ENCODE measurements around the gene C1orf105.

C1orf105 gene

DNA sequence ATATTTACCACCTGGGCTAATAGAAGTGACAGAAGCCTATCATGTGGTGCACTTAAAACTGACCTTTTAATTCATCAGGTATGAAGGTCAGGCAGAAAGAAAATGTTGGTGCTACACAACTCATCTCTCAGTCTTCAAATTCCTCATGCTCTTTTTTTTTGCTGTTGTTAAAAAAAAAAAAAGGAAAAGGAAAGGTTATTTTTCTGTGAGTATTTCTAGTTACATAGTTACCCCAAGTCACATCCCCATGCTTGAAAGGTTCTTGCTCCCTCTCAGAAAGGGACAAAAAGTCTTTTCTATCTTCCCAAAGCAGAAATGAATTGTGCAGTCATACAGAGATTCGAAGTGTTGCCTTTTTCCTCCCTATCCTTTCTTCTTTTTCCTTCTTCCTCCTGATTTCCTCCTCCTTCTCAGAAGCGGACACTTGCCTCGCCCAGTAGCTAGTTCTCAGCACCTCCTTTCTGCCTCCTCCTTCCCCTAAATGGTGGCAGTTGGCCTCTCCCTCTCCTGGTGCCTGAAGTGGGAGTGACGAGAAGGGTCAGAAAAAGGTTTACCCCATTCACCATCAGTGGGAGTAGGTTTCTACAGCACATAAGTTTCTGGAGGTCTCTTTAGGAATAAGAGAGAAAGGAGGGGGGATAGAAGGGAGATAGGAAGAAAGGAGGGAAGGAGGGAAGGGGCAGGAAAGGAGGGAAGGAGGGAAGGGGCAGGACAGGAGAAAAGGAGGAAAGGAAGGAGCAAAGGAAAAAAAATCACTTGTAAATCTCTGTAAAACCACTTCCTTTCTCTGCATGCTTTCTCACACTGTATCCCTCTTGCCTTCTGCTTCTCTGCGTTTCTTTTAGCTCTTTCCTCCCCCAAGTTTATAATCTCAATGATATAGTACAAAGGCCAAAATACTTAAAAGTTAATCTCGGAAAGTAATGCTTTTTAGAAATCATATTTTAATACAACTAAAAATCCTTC, 20.4 kb upstream of the C1orf105 start:
- Histone ChIP-seq H3K4me3 (no peak overlapping the region), H3K4me1 (no peaks in the 10 kb centered on the region; the same call in 1 of the 2 replicates), H3K27me3 (ENCODE audit: low read depth) (peaks cover 6% of the 10 kb centered on the region; the same call in 1 of the 2 replicates), H3K36me3 (replicated peaks) (no peaks in the 10 kb centered on the region), H3K9me3 (no peaks in the 10 kb centered on the region)
- in situ Hi-C loops (cut with MboI; ENCODE audit: low sequenced_read_pairs), result no loop called here
- no peak for DNase-seq (ENCODE audit: low spot score in 2 of 2)

DNA sequence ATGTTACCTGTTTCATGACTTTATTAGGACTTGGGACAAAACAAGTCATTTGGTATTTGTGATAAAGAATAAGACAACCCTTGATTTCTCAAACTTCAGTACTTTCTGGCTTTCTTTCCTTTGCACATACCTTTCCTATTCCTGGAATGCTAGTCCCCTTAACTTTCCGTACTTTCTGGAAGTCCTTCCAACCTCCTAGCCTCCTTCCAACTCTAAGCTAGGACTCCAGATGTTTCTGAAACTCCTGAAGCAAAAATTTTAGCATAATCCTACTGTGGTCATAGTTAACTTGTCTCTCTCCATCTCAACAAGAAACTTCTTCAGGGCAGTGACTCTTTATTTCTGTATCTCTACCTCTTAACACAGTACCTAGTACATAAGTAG, 19.8 kb upstream of the C1orf105 start:
- no peak overlapping the region for H3K4me3 ChIP-seq
- peaks cover 6% of the 10 kb centered on the region; the same call in 1 of the 2 replicates for H3K27me3 ChIP-seq (ENCODE audit: low read depth)
- no peaks in the 10 kb centered on the region for H3K36me3 ChIP-seq (replicated peaks)
- in situ Hi-C loops (cut with MboI; ENCODE audit: low sequenced_read_pairs), result no loop called here
- no peak for DNase-seq (ENCODE audit: low spot score in 2 of 2)
- H3K4me1 ChIP-seq, result no peaks in the 10 kb centered on the region; the same call in 1 of the 2 replicates
- no peaks in the 10 kb centered on the region for H3K9me3 ChIP-seq

DNA sequence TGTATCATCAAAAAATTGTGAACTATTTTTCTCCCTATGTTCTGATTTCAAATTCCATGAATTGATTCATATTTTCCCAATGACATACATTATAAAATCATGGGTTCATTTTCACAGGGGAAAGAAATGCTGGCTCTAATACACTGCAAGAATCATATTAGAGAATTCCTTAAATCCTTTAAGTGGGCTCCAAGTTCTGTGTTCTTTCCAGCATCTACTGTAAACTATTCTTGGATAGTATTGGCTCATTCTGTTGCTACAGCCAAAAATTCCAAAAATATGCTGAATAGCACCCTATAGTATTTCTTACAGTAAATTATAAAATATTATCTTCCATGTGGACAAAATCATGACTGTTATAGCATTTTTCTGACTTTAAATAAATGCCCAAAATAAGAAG, 19.0 kb upstream of the C1orf105 start:
- Histone ChIP-seq H3K4me1 (no peaks in the 10 kb centered on the region; the same call in 1 of the 2 replicates), H3K4me3 (no peak overlapping the region), H3K9me3 (no peaks in the 10 kb centered on the region), H3K27me3 (ENCODE audit: low read depth) (peaks cover 6% of the 10 kb centered on the region; the same call in 1 of the 2 replicates), H3K36me3 (replicated peaks) (no peaks in the 10 kb centered on the region)
- no peak for DNase-seq (ENCODE audit: low spot score in 2 of 2)
- in situ Hi-C loops (cut with MboI; ENCODE audit: low sequenced_read_pairs), result no loop called here

DNA sequence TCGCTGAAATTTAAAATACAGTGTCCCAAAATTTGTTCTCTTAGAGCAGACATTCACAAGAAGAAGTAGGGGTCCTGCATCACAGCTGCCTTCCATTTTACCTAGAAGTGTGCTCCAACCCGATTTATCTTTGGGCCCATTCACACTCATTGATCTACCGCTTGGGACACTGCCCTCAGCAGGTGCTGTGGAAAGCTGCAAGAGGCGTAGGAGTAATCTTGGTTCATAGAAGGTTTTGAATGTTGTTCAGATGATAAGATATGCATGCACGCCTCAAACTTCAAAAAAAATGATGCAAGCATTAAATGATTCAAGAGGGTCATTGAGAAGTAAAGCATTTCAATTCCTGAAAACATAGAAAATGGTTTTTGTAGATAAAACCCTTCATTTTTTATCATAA, 18.6 kb upstream of the C1orf105 start:
- Histone ChIP-seq H3K4me1 (no peaks in the 10 kb centered on the region; the same call in 1 of the 2 replicates), H3K36me3 (replicated peaks) (no peaks in the 10 kb centered on the region), H3K4me3 (no peak overlapping the region), H3K27me3 (ENCODE audit: low read depth) (peaks cover 6% of the 10 kb centered on the region; the same call in 1 of the 2 replicates), H3K9me3 (no peaks in the 10 kb centered on the region)
- in situ Hi-C loops (cut with MboI; ENCODE audit: low sequenced_read_pairs), result no loop called here
- DNase-seq (ENCODE audit: low spot score in 2 of 2), result peak in 1 of 2 experiments; percentile 22

DNA sequence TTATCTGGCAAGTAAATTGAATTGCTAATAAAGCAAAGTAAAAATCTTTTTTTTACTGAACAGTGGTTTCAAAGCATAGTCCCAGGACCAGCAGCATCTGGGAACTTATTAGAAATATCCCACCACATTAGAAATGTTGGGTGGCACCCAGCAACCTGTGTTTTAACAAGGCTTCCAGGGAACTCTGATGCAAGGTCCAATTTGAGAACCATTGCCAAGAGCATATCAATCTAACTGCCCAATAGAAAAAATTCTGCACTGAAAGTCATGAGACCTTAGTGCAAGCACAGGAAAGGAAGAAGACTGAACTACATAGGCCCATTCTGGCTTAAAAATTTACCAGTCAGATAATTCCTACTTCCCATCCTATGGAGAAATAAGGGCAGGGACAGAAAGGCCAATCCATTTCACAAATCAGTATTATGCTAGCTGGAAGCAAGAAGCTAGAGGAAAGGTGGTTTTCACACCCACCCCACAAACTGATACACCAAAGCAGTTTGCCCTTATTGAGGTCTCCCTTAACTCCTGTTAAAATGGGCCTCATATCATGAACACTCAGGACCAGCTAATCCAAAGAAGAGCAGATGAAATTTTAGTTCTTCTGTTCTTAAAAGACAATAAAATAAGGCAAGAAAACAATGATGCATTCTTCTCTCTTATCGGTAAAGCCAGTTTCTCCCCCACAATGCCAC, 17.5 kb upstream of the C1orf105 start:
- Histone ChIP-seq H3K27me3 (ENCODE audit: low read depth) (peaks cover 6% of the 10 kb centered on the region; the same call in 1 of the 2 replicates), H3K4me3 (no peak overlapping the region), H3K4me1 (no peaks in the 10 kb centered on the region; the same call in 1 of the 2 replicates), H3K36me3 (replicated peaks) (no peaks in the 10 kb centered on the region), H3K9me3 (no peaks in the 10 kb centered on the region)
- DNase-seq (ENCODE audit: low spot score in 2 of 2), result no peak
- in situ Hi-C loops (cut with MboI; ENCODE audit: low sequenced_read_pairs), result no loop called here

DNA sequence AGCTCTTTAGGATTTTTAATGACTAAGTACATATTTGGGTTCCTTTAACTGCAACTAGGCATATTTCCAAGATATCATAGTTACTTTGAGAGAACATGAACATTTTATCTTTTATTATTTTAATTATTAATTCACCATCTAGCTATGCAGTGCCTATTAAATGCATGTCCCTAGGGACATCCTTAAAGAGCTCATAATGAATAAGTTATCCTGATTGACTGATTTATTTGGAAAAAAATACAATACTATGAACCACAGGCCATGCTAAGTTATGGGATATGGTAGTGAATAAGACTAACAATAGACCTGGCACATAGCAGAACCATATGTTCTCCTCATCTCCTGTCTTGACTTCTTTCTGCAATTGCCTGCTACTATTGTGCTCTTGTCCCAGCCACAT, 16.4 kb upstream of the C1orf105 start:
- peaks cover 6% of the 10 kb centered on the region; the same call in 1 of the 2 replicates for H3K27me3 ChIP-seq (ENCODE audit: low read depth)
- DNase-seq (ENCODE audit: low spot score in 2 of 2), result peak in 1 of 2 experiments; percentile 10
- no peaks in the 10 kb centered on the region; the same call in 1 of the 2 replicates for H3K4me1 ChIP-seq
- no peaks in the 10 kb centered on the region for H3K9me3 ChIP-seq
- H3K36me3 ChIP-seq (replicated peaks), result no peaks in the 10 kb centered on the region
- no peak overlapping the region for H3K4me3 ChIP-seq
- in situ Hi-C loops (cut with MboI; ENCODE audit: low sequenced_read_pairs), result no loop called here

DNA sequence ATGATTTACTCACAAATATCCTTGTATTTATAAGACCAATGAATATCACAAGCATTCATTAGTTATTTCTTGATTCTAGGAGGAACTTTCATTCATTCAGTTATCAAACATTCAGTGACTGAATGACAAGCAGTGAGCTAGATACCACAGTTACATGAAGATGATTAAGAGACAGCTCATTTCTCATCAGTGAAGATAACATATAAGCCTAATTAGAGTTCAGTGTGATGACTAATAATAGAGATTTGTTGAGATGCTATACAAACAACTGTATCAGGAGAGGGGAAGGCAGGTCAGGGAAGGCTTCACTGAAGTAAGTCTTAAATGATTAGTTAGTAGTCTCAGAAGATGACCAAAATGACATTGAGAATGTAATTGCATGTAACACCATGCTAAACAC, 14.6 kb upstream of the C1orf105 start:
- in situ Hi-C loops (cut with MboI; ENCODE audit: low sequenced_read_pairs), result no loop called here
- Histone ChIP-seq H3K27me3 (ENCODE audit: low read depth) (peaks cover 6% of the 10 kb centered on the region; the same call in 1 of the 2 replicates), H3K4me1 (no peaks in the 10 kb centered on the region), H3K36me3 (replicated peaks) (no peaks in the 10 kb centered on the region), H3K4me3 (no peak overlapping the region), H3K9me3 (no peaks in the 10 kb centered on the region)
- no peak for DNase-seq (ENCODE audit: low spot score in 2 of 2)

DNA sequence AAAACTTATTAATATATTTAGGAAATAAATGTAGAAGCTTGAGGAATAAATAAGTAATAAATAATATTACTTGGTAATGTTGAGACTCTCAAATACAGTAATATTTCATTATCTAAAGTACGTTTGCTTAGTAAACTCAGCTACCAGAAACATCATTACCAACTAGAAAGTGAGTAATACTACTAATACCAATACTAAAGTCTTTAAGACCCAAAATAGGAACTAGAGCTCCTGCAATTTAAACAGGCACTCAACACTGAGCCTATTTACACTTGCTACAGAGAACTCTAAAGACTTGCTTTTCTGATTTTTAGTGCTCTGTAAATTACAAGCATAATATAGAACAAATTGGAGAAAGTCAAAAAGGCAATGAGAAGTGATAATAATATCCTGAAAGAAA, 13.5 kb upstream of the C1orf105 start:
- Histone ChIP-seq H3K27me3 (ENCODE audit: low read depth) (no peaks in the 10 kb centered on the region), H3K4me1 (no peaks in the 10 kb centered on the region), H3K4me3 (no peak overlapping the region), H3K9me3 (no peaks in the 10 kb centered on the region), H3K36me3 (replicated peaks) (no peaks in the 10 kb centered on the region)
- in situ Hi-C loops (cut with MboI; ENCODE audit: low sequenced_read_pairs), result no loop called here
- DNase-seq (ENCODE audit: low spot score in 2 of 2), result no peak

DNA sequence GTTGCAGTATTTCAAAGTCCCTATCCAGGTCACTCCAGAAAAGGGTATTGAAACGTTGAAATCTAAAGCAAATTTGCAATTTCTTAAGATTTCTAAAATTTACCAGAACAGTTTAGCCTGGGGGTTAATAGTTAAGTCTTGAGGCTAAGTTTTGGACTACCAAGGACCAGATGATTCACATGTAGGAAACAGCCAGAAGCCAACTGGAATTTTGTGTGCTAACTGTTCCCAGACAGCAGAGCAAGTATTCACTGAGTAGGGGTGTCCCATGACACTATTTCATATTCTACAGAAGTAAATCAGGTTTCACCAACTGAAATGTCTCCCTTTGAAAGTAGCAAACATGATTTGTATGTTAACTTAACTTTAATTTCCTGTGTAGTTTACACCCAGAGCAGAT, 11.5 kb upstream of the C1orf105 start:
- no peaks in the 10 kb centered on the region for H3K9me3 ChIP-seq
- in situ Hi-C loops (cut with MboI; ENCODE audit: low sequenced_read_pairs), result no loop called here
- H3K36me3 ChIP-seq (replicated peaks), result no peaks in the 10 kb centered on the region
- no peak for DNase-seq (ENCODE audit: low spot score in 2 of 2)
- no peaks in the 10 kb centered on the region for H3K27me3 ChIP-seq (ENCODE audit: low read depth)
- H3K4me1 ChIP-seq, result no peaks in the 10 kb centered on the region
- no peak overlapping the region for H3K4me3 ChIP-seq

DNA sequence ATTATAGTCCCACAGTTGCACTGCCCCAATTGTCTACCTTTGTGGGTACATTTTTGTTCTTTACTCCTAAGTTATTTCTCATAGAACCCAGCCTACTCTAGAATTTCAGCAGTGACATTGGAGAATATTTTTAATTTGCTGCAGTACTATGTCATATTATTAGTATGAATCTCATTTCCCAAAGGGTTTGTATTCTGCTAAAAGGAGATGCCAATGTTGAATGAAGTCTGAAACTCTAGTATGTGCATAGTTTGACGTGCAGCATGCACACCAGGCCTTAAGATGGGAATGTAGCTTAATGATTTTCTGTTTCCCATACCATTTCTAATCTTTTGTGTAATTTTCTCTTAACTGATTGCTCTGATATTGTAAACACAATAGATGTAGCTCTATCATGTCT, 10.5 kb upstream of the C1orf105 start:
- Histone ChIP-seq H3K9me3 (no peaks in the 10 kb centered on the region), H3K4me3 (no peak overlapping the region), H3K4me1 (no peaks in the 10 kb centered on the region), H3K36me3 (replicated peaks) (no peaks in the 10 kb centered on the region), H3K27me3 (ENCODE audit: low read depth) (no peaks in the 10 kb centered on the region)
- in situ Hi-C loops (cut with MboI; ENCODE audit: low sequenced_read_pairs), result no loop called here
- no peak for DNase-seq (ENCODE audit: low spot score in 2 of 2)

DNA sequence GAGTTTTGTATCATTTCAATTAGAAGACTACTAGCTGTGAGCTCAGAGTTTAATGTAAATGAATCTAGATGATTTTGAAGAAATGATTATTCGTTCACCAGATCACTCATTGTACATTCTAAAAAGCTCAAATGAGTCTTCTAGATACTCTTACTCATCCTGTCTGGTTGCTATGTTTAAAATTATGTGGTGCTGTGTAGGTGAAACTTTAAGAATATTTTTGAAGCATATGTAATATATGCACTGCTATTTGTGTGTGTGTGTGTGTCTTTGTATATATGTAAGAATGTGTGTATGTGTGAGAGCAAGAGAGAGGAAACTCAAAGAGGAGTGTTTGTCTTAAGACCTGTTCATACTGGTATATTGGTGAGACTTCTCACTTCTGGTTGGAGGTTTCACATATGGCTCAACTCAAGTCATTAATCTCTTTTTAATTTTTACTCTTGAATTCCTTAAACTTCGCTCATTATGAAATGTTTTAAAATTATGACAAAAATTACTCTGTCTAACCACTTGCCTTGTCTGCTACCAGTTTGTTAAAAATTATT, 8.6 kb upstream of the C1orf105 start:
- Histone ChIP-seq H3K4me3 (no peak overlapping the region), H3K4me1 (no peaks in the 10 kb centered on the region), H3K27me3 (ENCODE audit: low read depth) (no peaks in the 10 kb centered on the region), H3K36me3 (replicated peaks) (no peaks in the 10 kb centered on the region), H3K9me3 (no peaks in the 10 kb centered on the region)
- in situ Hi-C loops (cut with MboI; ENCODE audit: low sequenced_read_pairs), result no loop called here
- no peak for DNase-seq (ENCODE audit: low spot score in 2 of 2)

DNA sequence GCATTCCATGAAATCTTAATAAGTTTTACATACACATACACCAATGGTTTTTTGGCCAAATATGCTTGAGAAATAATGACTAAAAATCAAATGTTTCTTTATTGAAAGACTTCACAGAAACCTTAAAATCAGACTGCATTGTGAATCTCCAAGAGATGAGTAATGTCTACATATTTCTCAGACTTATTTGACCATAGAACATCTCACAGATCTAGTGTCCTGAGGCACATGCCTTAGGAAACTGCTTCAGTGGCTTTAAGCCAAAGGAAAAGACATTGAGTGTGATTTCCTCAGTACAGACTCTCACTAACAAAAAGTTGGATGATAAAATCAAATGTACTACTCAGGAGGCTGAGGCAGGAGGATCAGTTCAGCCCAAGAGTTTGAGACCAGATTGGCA, 6.2 kb upstream of the C1orf105 start:
- H3K9me3 ChIP-seq, result no peaks in the 10 kb centered on the region

DNA sequence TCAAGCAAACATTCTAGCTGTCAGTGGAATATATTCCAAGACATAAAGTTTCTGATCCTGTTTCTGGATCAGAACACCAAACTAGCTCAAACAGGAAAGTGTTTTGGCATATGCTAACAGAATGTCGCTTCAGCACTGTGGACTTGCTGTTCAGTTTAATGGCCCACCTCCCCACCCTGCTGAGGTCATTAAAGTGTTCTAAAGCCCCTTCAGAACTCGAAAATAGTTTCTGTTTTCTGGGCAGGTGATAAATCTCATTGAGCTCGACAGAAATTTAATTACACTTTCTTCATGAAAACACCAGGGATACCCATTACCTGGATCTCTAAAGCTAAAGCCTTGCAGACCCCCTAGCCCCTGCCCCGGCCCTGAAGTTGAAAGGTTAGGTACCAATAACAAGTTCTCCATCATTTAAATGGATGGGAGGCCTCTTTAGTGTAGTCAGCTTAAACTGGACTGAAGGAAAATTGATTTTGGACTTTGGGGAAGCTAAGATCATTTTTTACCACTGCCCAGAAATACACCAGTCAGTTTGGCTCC, 3.9 kb upstream of the C1orf105 start:
- Histone ChIP-seq H3K4me1 (no peaks in the 10 kb centered on the region), H3K9me3 (no peaks in the 10 kb centered on the region), H3K27me3 (ENCODE audit: low read depth) (no peaks in the 10 kb centered on the region), H3K36me3 (replicated peaks) (no peaks in the 10 kb centered on the region), H3K4me3 (no peak overlapping the region)
- in situ Hi-C loops (cut with MboI; ENCODE audit: low sequenced_read_pairs), result no loop called here
- DNase-seq (ENCODE audit: low spot score in 2 of 2), result no peak

More for the DNA sequence above, 6.2 kb upstream of the C1orf105 start:
- no peak for DNase-seq (ENCODE audit: low spot score in 2 of 2)
- H3K36me3 ChIP-seq (replicated peaks), result no peaks in the 10 kb centered on the region
- in situ Hi-C loops (cut with MboI; ENCODE audit: low sequenced_read_pairs), result no loop called here
- no peaks in the 10 kb centered on the region for H3K4me1 ChIP-seq
- no peak overlapping the region for H3K4me3 ChIP-seq
- H3K27me3 ChIP-seq (ENCODE audit: low read depth), result no peaks in the 10 kb centered on the region

Data from HAP-1 (cell line).